GM18511 (cell line): ENCODE results near the gene SLC35E2B.
"Not testable (repeated sequence)": the region's sequence is repeated elsewhere in the genome, so short reads cannot be mapped to it uniquely, and the experiment has no call there.

ENCODE experiments used
- ATAC-seq: cut with Tn5 transposase; IDR thresholded peaks from one replicate; pipeline ENCODE4 v1.9.1; 2021; ENCODE audit warnings: mild to moderate bottlenecking, moderate library complexity; ENCODE audit not compliant: unreplicated experiment

The SLC35E2B gene

GRCh38 chr1:1704284-1704957 is 11.8 kb upstream of the SLC35E2B start:
- ATAC-seq = not testable (repeated sequence)

GRCh38 chr1:1703796-1704195 is 11.2 kb upstream of the SLC35E2B start:
- ATAC-seq = no peak

GRCh38 chr1:1702506-1702905 is 9.9 kb upstream of the SLC35E2B start:
- ATAC-seq = not testable (repeated sequence)

GRCh38 chr1:1700557-1700956 is 8.0 kb upstream of the SLC35E2B start:
- not testable (repeated sequence) for ATAC-seq

GRCh38 chr1:1700067-1700466 is 7.5 kb upstream of the SLC35E2B start:
- ATAC-seq = not testable (repeated sequence)

GRCh38 chr1:1699061-1699460 is 6.5 kb upstream of the SLC35E2B start:
- not testable (repeated sequence) for ATAC-seq

GRCh38 chr1:1697358-1698183 is 5.0 kb upstream of the SLC35E2B start:
- not testable (repeated sequence) for ATAC-seq

- ATAC-seq = not testable (repeated sequence)
Measured at GRCh38 chr1:1696431-1697357, 4.1 kb upstream of the SLC35E2B start.

- ATAC-seq = peak; percentile 51
Measured at GRCh38 chr1:1692324-1692713, 276 bp downstream of the SLC35E2B start.

- not testable (repeated sequence) for ATAC-seq
Measured at GRCh38 chr1:1691443-1691842, 1.2 kb downstream of the SLC35E2B start.

- not testable (repeated sequence) for ATAC-seq
Measured at GRCh38 chr1:1689526-1689925, 3.1 kb downstream of the SLC35E2B start.

GRCh38 chr1:1687846-1688245 is 4.7 kb downstream of the SLC35E2B start:
- no peak for ATAC-seq

GRCh38 chr1:1684031-1684681 is 8.4 kb downstream of the SLC35E2B start:
- ATAC-seq = no peak

- no peak for ATAC-seq
Measured at GRCh38 chr1:1683104-1683905, 9.3 kb downstream of the SLC35E2B start.

GRCh38 chr1:1680912-1681273 is 11.7 kb downstream of the SLC35E2B start:
- ATAC-seq = no peak

- ATAC-seq = no peak
Measured at GRCh38 chr1:1680031-1680911, 12.3 kb downstream of the SLC35E2B start.

- ATAC-seq = peak; percentile 5
Measured at GRCh38 chr1:1678581-1679380, 13.8 kb downstream of the SLC35E2B start.
